ENCODE data around the gene ANKRD24.
A peak's percentile ranks its signal among the peaks of the same experiment; 100 is the strongest.
"Not testable (repeated sequence)": the region's sequence is repeated elsewhere in the genome, so short reads cannot be mapped to it uniquely, and the experiment has no call there.

The ANKRD24 gene

DNA sequence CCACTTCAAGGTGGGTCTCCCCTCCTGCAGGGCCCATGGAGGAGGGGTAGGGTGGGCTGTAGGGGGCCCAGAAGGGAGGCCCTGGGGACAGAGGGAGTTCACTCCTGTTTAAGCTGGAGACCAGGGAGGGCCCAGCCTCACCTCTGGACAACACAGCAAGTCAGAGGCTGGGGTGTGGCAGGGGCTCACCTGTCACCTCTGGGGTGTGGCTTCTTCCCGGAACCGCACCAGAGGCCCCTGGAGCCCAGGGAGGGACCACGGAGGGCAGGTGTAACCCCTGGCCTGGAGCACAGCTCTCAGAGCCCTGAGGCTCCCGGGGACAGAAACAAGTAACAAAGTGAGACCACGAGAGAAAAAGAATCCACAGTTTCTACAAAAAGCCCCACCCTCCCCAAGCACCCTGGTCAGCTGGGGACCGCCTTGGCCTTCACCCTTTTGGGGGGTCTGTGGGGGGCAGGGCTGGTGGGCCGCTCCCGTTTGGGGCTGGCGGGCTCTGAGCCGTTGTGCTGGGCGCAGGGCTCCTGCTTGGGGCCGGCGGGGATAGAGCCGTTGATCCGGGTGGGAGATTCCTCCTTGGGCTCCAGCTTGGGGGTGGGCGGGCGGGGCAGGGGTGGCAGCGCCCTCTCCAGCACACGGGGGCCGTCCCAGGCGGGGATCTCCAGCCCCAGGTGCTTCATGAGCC is 8.1 kb upstream of the ANKRD24 start:
- DNase-seq, result no peak

DNA sequence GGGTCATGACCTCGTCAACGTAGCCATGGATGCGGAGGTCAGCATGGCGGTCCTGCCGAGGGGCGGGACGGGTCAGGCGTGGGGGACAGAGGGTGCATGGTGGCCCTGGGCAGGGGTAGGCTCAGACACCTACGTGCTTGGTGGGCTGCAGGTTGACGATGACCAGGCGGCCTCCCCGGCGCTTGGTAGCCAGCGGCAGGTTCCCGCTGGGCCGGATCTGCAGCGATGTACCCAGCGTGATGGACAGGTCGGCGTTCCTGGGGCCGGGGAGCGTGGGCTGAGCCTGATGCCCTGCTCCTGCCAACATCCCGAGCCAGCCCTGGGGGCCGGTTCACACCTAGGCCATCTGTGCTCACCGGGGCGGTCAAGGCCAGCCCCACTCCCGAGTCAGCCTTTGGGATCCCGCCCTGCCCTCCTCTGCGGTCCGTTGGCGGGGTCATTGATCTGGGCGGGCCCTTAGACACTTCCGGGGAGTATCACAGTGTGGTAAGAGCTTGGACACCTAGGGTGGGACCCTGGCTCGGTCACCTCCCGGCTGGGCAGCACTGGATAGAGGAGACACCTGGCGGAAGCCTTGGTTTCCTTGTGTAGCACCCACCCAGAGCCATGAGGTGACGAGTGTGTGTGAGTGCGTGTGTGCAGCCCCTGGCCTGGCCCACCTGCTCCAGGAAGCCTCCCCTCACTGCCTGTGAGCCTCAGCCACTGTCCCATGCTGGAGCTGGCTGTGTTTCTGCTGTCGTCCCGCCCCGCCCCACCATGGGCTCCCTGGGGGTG is 7.4 kb upstream of the ANKRD24 start:
- no peak for DNase-seq

DNA sequence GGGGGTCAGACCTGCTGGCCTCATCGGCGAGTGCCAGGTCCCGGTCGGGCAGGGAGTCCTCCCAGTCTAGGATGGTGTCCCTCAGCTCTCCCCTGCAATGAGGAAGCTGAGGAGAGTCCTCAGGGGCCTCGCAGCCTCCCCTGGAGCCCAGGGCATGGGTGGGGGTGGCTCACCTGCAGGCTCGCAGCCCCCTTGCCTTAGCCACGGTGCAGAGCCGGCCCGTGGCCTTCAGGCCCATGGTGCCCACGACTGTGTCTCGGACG is 6.9 kb upstream of the ANKRD24 start:
- DNase-seq, result no peak

DNA sequence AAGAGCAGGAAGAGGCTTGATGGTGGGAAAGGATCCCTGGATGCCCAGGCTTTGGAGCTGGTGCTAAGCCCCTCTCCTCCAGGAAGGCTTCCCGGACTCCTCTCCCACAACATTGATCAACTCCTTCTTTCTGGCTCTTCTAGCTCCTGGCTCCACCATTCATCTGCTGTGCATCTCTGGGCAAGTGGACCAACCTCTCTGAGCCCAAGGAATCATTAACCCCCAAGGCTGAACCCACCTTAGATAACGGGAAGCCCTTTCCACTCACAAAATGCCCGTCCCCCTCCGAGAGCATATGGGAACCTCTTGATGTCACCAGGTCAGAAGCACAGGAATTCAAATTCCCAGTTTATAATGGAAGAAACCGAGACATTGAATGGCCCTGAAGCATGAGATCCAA is 5.3 kb upstream of the ANKRD24 start:
- DNase-seq, result no peak

DNA sequence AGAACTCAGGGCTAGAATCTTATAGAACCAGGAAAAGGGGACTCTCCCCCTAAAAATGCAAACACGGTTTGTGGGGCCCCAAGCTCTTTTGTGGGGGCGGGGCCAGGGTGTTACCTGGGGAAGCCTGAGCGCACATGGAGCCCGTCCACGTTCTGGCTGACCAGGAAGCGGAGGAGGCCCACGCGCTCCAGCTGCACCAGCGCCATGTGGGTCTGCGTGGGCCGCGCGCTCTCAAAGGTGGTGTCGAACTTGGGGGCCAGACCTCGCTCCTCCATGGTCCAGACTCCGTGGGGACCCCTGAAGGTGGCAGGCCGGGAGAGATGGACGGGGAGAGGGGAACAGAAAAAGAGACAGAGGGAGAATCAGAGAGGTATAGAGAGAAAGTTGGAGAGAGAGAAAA is 3.5 kb upstream of the ANKRD24 start:
- no peak for DNase-seq

DNA sequence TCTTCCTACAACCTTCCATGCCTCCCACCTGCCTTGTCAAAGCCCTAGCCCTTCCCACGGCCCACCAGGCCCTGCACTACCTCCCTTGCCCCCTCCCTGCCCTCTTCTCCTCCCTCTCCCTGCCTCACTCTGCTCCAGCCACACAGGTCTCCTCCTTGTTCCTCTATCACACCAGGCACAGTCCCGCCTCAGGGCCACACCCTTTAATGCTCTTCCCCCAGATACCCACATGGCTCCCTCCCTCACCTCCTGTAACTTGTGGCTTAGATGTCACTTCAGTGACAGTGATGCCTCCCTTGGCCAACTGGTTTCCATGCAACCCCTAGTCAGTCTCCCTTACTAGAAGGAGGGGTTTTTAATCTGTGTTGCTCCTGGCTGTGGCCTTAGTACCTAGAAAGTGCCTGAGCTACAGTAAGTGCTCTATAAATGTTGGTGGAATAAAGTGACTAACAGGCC is 1.4 kb upstream of the ANKRD24 start:
- no peak for DNase-seq

DNA sequence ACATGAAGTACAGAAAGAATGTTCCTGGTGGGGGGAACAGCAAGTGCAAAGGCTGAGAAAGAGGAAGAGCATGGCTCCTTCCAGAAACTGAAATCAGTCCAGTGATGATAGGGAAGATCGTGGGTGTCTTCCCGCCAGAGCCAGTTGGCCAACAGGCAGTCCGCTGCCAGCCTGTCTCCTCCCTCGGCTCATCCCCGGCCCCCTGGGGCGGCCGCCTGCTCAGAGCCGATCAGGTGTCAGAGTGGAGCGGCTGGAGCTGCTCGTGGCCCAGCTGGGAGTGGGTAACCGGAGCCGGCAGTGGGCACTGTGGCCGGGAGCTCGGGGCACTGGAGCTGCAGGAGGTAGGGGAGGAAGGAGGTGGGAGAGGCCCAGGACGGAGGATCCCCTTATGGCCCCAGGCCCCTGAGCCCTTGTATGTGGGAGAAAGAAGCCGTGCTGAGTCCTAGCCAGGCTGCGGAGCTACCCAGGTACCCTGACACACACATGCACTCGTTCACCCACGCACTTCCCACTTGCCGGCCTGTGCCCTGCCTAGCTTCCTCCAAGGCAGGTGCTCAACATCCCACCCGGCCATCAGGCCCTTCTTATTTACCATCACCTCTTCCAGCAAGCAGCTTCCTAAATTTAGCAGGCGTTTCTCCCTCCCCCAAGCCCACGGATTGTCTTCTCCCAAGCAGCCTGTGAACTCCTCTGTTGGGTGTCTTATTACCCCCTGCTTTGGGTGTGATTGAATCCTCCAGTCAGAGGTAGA is 1.7 kb downstream of the ANKRD24 start:
- no peak for DNase-seq

DNA sequence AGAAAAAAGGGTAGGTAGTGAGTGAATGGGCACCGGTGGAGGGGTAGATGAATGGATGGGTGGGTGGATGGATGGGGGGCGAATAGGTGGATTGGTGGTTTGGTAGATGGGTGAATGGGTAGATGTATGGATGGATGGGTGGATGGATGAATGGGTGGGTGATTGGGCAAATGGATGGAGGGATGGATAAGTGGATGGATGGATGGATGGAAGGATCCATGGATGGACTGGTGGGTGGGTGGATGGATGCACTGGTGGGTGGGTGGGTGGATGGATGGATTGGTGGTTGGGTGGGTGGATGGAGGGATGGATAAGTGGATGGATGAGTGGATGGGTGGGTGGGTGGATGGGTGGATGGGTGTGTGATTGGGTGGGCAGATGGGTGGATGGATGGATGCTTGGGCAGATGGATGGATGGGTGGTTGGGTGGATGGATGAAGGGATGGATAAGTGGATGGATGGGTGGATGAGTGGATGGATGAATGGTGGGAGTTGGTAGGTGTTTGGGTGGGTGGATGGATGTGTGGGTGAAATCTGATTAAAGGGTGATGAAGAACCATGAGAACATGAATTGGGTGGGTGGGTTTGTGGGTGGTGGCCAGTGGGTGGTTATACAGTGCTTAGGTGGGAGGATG is 2.3 kb downstream of the ANKRD24 start:
- no peak for DNase-seq

DNA sequence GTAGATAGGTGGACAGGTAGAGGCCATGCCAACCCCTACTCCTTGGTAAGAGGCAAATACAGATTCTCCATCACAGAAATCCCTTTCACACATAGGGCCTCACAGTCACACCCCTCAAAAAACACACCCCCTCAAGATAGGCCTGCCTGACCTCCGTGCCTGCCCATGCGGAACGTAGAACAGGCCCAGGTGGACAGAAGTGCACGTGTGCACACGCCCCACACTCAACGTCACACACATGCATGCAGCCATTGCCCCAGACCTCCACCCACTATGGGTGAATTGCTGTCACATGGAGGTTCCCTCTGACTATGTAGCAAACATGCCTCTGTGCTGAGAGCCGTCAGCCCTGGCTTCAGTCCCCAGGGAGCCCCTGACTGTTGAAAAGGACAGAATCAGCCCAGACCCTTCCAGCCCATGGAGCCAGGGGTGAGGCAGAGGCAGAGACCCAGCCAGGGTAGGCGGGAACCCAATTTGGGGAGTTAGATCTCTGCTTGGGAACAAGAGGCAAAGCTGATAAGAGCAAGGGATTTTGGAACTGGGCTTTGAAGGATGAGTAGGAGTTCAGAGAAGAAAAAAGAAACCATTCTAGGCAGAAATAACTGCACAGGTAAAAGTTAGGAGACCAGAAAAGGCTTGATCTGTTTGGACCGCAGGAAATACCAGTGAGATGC is 3.1 kb downstream of the ANKRD24 start:
- no peak for DNase-seq

DNA sequence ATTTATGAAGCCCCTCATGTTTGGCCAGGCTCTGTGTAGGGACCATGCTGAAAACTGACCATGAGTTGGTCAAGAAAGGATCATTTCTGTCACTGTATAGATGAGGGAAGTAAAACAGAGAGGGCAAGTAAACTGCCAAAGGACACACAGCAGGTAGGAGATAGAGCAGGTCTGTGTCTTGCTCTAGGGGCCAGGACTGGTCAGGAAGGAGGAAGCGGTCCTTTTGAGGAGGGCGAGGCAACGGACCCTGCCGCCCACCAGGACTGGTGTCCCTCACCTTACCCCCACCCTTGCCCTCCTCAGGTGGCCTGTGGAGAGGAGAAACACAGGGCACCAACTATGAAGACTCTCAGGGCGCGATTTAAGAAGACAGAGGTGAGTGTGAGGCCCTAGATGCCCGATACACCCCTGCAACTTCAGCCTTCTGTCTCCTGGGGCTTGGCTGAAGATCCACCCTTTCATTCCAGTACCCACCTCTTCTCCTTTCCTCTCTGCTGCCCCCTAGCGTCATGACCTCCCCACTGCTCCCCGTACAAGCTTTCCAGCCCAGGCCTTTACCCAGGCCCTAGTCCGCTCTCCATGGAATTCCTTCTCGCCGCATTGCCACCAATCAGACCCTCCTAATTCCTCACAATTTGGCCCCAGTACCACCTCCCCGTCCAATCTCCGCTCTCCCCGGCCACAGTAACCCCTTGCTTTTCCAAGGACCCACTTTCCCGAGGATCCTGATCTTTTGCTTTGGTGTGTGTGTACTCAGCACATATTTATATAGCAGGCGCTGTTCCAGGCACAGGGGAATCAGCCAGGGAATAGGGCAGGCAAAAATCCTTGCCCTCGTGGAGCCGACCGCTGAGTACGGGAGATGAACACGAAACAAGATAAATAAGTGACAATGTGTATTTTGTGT is 3.9 kb downstream of the ANKRD24 start:
- peak; percentile 61 to 75 for DNase-seq

DNA sequence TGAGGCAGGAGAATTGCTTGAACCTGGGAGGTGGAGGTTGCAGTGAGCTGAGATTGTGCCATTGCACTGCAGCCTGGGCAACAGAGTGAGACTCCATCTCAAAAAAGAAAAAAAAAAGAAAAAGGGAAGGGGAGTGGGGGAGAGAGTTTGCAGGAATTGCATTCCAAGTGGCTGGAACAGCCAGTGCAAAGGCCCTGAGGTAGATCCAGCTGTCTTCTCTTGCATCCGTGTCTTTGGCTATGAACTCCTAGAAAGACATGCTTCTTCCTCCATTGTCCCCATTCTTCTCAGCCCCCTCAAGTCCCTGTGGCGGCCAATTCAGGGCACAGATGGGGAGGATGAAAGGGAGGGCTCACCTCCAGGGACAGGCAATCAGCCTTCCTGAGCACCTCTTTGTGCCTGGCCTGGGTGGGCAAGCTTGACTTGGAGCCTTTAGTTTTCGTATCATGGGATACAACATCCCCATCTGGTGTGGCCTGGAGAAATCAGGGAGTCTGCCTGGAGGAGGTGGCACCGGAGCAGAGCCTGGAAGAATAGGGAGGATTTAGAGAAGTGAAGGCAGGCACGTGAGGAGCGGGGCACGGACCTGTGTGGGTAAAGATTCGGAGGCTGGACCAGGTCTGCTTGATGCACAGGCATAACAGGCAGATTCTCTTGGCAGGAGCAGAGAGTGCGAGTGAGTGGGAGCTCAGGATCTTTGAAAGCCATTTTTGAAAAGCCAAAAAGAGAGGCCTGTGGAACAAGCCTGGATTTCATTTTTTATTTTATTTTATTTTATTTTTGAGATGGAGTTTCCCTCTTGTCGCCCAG is 5.0 kb downstream of the ANKRD24 start:
- no peak for DNase-seq

DNA sequence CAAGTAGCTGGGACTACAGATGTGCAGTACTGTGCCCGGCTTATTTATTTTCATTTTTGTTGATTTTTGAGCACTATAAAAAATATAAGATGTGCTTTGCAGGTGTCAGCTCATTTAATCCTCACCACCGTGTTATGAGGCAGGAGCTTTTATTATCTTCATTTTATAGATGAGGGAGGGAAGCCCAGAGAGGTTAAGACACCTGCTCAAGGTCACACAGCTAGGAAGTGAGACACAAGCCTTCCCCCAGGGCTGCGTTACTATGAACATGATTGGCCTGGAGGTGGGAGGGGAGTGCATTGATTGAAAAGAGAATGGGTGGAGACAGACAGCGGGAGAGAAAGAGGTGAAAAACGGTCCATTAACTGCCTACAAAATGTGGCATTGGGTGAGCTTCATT is 7.2 kb downstream of the ANKRD24 start:
- no peak for DNase-seq

DNA sequence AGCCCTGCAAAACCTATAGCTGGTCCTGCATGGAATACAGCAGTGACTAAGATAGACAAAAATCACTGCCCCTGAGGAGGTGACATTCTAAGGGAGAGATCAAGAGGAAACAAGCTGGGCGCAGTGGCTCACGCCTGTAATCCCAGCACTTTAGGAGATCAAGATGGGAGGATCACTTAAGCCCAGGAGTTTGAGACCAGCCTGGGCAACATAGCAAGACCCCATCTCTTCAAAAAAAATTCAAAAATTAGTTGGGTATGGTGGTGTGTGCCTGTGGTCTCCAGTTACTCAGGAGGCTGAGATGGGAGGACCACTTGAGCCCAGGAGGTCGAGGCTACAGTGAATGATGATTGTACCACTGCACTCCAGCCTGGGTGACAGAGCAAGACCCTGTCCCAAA is 10.0 kb downstream of the ANKRD24 start:
- DNase-seq, result not testable (repeated sequence)

DNA sequence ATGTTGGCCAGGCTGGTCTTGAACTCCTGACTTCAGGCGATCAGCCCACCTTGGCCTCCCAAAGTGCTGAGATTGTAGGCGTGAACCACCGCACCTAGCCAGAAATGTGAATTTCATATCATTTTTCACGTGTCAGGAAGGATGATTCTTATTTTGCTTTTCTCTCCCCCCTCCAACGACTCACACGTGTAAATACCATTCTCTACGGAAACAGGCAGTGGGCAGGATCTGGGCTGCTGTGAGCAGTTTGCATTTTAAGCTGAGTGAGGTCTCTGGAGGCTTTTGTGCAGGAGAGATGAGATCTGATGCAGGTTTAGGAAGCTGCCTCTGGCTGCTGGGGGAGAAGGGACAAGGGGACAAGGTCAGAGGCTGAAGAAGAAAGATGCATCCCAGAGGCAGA is 11.9 kb downstream of the ANKRD24 start:
- DNase-seq, result no peak

DNA sequence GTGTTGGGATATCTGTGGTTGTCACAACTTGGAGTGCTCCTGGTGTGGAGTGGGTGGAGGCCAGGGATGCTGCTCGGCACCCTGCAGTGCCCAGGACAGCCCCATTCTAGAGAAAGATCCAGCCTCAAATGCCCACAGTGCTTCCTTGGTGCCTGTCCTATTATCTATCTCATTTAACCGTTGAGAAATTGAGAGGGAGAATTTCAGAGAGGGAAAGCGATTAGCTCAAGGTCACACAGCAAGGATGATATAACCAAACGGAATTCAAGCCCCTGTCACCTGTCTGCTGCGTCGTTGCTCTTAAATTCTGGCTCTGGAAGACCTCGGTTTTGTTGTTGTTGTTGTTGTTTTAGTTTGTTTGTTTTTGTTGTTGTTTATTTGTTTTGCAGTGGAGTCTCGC is 13.5 kb downstream of the ANKRD24 start:
- DNase-seq, result no peak

DNA sequence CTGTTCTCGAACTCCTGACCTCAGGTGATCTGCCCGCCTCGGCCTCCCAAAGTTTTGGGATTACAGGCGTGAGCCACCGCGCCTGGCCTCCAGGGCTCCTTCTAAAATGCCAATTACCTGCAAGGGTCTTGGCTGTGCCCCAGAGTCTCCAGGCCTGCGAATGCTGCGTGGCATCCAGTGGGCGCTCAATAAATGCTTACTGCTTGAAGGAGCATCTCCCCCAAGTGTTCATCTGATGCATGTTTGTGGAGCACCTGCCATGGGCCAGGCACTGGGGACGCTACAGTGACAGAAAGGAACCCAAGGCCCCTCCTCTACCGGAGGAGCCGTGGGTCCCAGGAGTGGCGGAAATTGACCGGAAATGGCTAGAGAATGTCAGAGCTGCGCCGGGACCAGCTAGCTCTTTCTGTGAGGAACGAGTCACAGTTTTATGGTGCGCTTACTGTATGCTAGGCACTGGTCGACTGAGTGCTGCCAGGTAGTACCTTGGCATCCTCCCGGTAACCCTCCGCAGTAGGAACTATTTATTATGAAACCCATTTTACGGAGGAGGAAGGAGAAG is 14.2 kb downstream of the ANKRD24 start:
- DNase-seq, result no peak

DNA sequence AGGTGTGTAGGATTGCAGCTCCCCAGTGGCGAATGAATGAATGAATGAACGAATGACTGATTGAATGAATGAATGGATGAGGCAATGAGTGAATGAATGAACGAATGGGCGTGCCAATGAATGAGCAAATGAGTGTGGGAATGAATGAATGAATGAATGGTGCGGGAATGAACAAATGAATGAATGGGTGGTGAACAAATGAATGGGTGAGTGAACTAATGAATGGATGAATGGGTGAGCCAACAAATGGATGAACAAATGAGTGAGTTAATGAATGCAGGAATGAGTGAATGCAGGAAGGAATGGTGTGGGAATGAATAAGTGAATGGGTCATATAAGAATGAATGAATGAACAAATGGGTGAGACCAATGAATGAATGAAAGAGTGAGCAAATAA is 14.7 kb downstream of the ANKRD24 start:
- DNase-seq, result no peak

DNA sequence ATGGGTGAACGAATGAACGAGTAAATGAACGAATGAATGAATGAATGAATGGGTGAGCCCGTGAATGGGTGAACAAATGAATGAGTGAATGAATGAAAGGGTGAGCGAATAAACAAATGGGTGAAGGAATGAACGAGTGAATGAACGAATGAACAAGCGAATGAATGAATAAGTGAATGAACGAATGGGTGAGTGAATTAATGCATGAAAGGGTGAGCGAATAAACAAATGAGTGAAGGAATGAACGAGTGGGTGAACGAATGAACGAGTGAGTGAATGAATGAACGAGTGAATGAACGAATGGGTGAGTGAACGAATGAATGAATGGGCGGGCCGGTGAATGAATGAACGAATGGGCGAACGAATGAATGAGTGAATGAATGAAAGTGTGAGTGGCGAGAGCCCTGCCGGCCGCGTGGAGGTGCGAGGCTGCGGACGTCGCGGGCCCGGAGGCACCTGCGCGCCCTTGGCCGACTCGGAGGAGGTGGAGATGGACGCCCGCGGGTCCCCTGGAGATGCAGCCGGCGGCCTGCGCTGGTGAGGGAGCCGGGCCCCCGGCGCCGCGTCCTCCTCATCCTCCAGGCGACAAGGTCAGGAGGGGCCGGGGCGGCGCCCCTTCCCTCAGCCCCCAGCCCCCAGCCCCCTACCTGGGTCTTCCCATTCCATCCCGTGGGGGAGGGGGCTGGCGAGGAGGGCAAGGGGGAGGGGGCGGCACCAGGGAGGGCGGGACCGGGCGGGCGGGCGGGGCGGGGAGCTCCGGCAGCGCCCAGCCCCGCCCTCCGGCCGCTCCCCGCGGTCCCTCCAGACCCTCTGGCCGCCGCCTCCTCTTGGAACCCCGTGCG is 15.4 kb downstream of the ANKRD24 start:
- DNase-seq, result no peak

DNA sequence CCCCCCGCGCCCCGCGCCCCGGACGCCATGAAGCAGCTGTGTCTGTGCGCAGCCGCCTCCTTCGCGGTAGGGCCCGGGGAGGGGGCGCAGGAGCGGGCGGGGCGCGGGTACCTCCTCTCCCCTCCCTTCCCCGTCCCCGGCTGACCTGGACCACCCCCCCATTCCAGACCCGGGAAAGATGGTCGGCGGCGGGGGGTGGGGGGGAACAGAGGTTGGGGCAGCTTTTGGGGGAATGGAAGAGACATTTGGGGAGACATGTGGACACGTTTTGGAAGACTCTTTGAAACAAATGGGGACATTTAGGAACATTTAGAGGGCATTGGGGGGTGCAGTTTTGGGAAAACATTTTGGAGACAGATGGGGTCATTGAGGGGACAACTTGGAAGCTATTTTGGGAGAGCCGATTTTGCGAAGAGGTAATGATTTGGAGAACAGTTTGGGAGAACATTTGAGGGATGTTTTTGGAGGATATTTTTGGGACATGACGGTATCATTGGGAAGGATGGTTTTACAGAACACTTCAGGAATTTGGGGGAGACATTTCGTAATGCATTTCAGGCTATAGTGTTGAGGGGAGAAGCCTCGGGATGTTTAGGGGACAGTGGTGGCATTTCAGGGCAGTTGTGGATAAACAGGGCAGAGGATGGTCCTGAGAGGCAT is 16.1 kb downstream of the ANKRD24 start:
- DNase-seq, result no peak

Measured in stimulated activated CD4-positive, alpha-beta T cell treated with anti-CD3 and anti-CD28 coated beads, Interleukin-4, amount 100 ng/mL, for 4 hours (primary cell).